Liver (tissue), 9 donors: ENCODE measurements around the gene TNXB. TPM values are rescaled to one million over a fixed set of nuclear protein-coding genes. Genes with fewer than 3 reads are reported as not detected.

Experiments used
- DNase-seq: peaks from one replicate; pipeline ENCODE4 v3.0.0-alpha.2; 2017; ENCODE audit warnings: low spot score
- H3K27ac ChIP-seq, 2 donors: one replicate each; pipeline ENCODE4 v1.7.0; 2013; ENCODE audit warnings: inconsistent platforms in 2 of 2, low read length in 2 of 2, control low read depth in 1 of 2, low read depth in 1 of 2, mild to moderate bottlenecking in 1 of 2
- H3K27me3 ChIP-seq, 4 donors: one replicate each; pipeline versions ENCODE4 v1.6.1 to v1.7.0; 2013; ENCODE audit warnings: low read length in 3 of 4, inconsistent platforms in 1 of 4, mild to moderate bottlenecking in 1 of 4, moderate library complexity in 1 of 4; ENCODE audit not compliant: control insufficient read depth in 4 of 4, insufficient read depth in 4 of 4
- H3K36me3 ChIP-seq, 4 donors: one replicate each; pipeline versions ENCODE4 v1.6.1 to v1.7.0; 2013; ENCODE audit warnings: low read length in 3 of 4, mild to moderate bottlenecking in 3 of 4, low read depth in 1 of 4, moderate library complexity in 1 of 4; ENCODE audit not compliant: control insufficient read depth in 4 of 4, insufficient read depth in 3 of 4
- H3K4me1 ChIP-seq, 4 donors: one replicate each; pipeline versions ENCODE4 v1.6.1 to v1.7.0; 2013; ENCODE audit warnings: low read length in 3 of 4, mild to moderate bottlenecking in 3 of 4, moderate library complexity in 1 of 4; ENCODE audit not compliant: control insufficient read depth in 4 of 4, insufficient read depth in 4 of 4
- H3K4me3 ChIP-seq, 3 donors: one replicate each; pipeline versions ENCODE4 v1.6.1 to v1.7.0; 2013; ENCODE audit warnings: low read length in 3 of 3, control low read depth in 1 of 3, low read depth in 1 of 3, mild to moderate bottlenecking in 1 of 3
- H3K9ac ChIP-seq, 2 donors: one replicate each; pipeline ENCODE4 v1.7.0; 2013; ENCODE audit warnings: low read length in 2 of 2, mild to moderate bottlenecking in 2 of 2, moderate library complexity in 2 of 2, control low read depth in 1 of 2, low read depth in 1 of 2
- H3K9me3 ChIP-seq, 4 donors: one replicate each; pipeline versions ENCODE4 v1.6.1 to v1.7.0; 2013; ENCODE audit warnings: low read length in 3 of 4; ENCODE audit not compliant: control insufficient read depth in 4 of 4
- ATF3 ChIP-seq: IDR thresholded peaks from 2 replicates; pipeline ENCODE4 v1.6.1; 2016; ENCODE audit warnings: antibody characterized with exemption
- CTCF ChIP-seq: fragments of 150-350 bp; IDR thresholded peaks from 2 replicates; pipeline ENCODE4 v1.5.1; 2017; ENCODE audit warnings: improper control_type of control experiment, low read depth, low read length; ENCODE audit not compliant: missing input control
- EGR1 ChIP-seq, 2 donors: IDR thresholded peaks; 2 replicates each; pipeline ENCODE4 v1.6.1; 2016 to 2018; ENCODE audit warnings: antibody characterized with exemption in 2 of 2, low read depth in 2 of 2
- FOXA2 ChIP-seq: IDR thresholded peaks from 2 replicates; pipeline ENCODE4 v1.6.1; 2016; ENCODE audit warnings: antibody characterized with exemption
- GABPA ChIP-seq, 2 donors: IDR thresholded peaks in 1 of 2; conservative IDR thresholded peaks in 1 of 2; 2 replicates each; pipeline ENCODE4 v1.6.1; 2016; ENCODE audit warnings: antibody characterized with exemption in 2 of 2, mild to moderate bottlenecking in 1 of 2, moderate library complexity in 1 of 2
- HNF4A ChIP-seq, 2 donors: conservative IDR thresholded peaks; 2 replicates each; pipeline ENCODE4 v1.6.1; 2016; ENCODE audit warnings: antibody characterized with exemption in 2 of 2, mild to moderate bottlenecking in 2 of 2
- HNF4G ChIP-seq: IDR thresholded peaks from 2 replicates; pipeline ENCODE4 v1.6.1; 2016; ENCODE audit warnings: antibody characterized with exemption
- JUND ChIP-seq, 2 donors: IDR thresholded peaks; 2 replicates each; pipeline ENCODE4 v1.6.1; 2016; ENCODE audit warnings: antibody characterized with exemption in 2 of 2
- MAX ChIP-seq: IDR thresholded peaks from 2 replicates; pipeline ENCODE4 v1.6.1; 2016; ENCODE audit warnings: antibody characterized with exemption
- NR2F2 ChIP-seq: IDR thresholded peaks from 2 replicates; pipeline ENCODE4 v1.6.1; 2016; ENCODE audit warnings: antibody characterized with exemption
- REST ChIP-seq: IDR thresholded peaks from 2 replicates; pipeline ENCODE4 v1.6.1; 2016; ENCODE audit warnings: antibody characterized with exemption, mild to moderate bottlenecking
- RXRA ChIP-seq, 2 donors: IDR thresholded peaks; 2 replicates each; pipeline ENCODE4 v1.6.1; 2017 to 2018; ENCODE audit warnings: antibody characterized with exemption in 2 of 2, mild to moderate bottlenecking in 1 of 2
- SP1 ChIP-seq: IDR thresholded peaks from 2 replicates; pipeline ENCODE4 v1.6.1; 2018; ENCODE audit warnings: antibody characterized with exemption, mild to moderate bottlenecking
- TAF1 ChIP-seq: conservative IDR thresholded peaks from 2 replicates; pipeline ENCODE4 v1.6.1; 2016; ENCODE audit warnings: antibody characterized with exemption, mild to moderate bottlenecking
- YY1 ChIP-seq: IDR thresholded peaks from 2 replicates; pipeline ENCODE4 v1.6.1; 2016; ENCODE audit warnings: antibody characterized with exemption, mild to moderate bottlenecking
- ZBTB33 ChIP-seq: IDR thresholded peaks from 2 replicates; pipeline ENCODE4 v1.6.1; 2016; ENCODE audit warnings: antibody characterized with exemption
- WGBS: extraction: QIAGEN DNeasy Blood & Tissue Kit; methylation state at CpG from one replicate; pipeline ENCODE4 v1.1.7; 2013; 5-methylcytosine and 5-hydroxymethylcytosine counted together
- polyA plus RNA-seq, 2 donors: library from polyadenylated mRNA; stranded (reverse) in 1 of 2; unstranded in 1 of 2; fragments of 200-250 nt in 1 of 2; fragments of >200 nt in 1 of 2; fragmentation: Nextera tagmentation in 1 of 2; extraction: Ambion mirVana in 1 of 2; gene quantifications; one replicate each; pipeline versions ENCODE4 v1.2.1 to v1.2.3, GENCODE V29; 2013 to 2015
- total RNA-seq, 2 donors: library from RNA; depleted of rRNA; stranded (reverse); fragments of >200 nt; gene quantifications; one replicate each; pipeline ENCODE4 v1.2.3, GENCODE V29; 2014
- donor health status: healthy.
- donor health status: healthy.
- donor health status: healthy.
- donor health status: healthy.
- donor health status: healthy.

Gene TNXB
- total and polyA plus RNA-seq, 4 donors: 3.0 to 17.1 (median 5.6) TPM

GRCh38 chr6:32110632-32111031 lies 1.5 kb upstream of the TNXB start:
- TF ChIP-seq FOXA2: no peak
- TF ChIP-seq HNF4A (conservative IDR thresholded peaks at IDR 0.05): peak in 1 of 2 donors; percentile 36
- TF ChIP-seq RXRA (IDR thresholded peaks at IDR 0.05): peak in 1 of 2 donors; percentile 51
- peak; percentile 62 for TF ChIP-seq MAX
- no peak for TF ChIP-seq NR2F2
- peak; percentile 69 to 97 for TF ChIP-seq EGR1 (IDR thresholded peaks at IDR 0.05; ENCODE audit: low read depth in 2 of 2)
- Histone ChIP-seq H3K4me1 (peaks cover 3 to 14% (median 8%) of the 10 kb centered on the region in 4 donors), H3K4me3 (no peak overlapping the region), H3K27ac (no peak overlapping the region), H3K9me3 (no peaks in the 10 kb centered on the region), H3K9ac (no peak overlapping the region), H3K36me3 (peaks cover 0 to 2% (median under 1%) of the 10 kb centered on the region in 4 donors), H3K27me3 (peaks cover 0 to 2% (median 0%) of the 10 kb centered on the region in 4 donors)
- 30% methylated on average over 7 of the region's 7 CpGs for WGBS
- DNase-seq: no peak

GRCh38 chr6:32109765-32110160 lies 625 bp upstream of the TNXB start:
- Histone ChIP-seq H3K9ac (no peak overlapping the region), H3K9me3 (no peaks in the 10 kb centered on the region), H3K36me3 (no peaks in the 10 kb centered on the region), H3K4me3 (no peak overlapping the region), H3K4me1 (peaks cover 3 to 14% (median 8%) of the 10 kb centered on the region in 4 donors), H3K27me3 (peaks cover 0 to 2% (median 0%) of the 10 kb centered on the region in 4 donors), H3K27ac (no peak overlapping the region)
- 49% methylated on average over 6 of the region's 6 CpGs for WGBS
- no peak for TF ChIP-seq ATF3
- TF ChIP-seq YY1: no peak
- TF ChIP-seq GABPA (IDR thresholded peaks at IDR 0.05 in 1 of 2, conservative IDR thresholded peaks at IDR 0.05 in 1 of 2): no peak
- TF ChIP-seq REST: no peak
- no peak for DNase-seq

GRCh38 chr6:32108727-32109113 lies 418 bp downstream of the TNXB start:
- Histone ChIP-seq H3K9me3 (no peaks in the 10 kb centered on the region), H3K4me3 (peak overlapping the region in 1 of 3 donors; percentile 12), H3K27ac (peak overlapping the region; percentile 37 to 62), H3K4me1 (peaks cover 3 to 10% (median 6%) of the 10 kb centered on the region in 4 donors), H3K36me3 (no peaks in the 10 kb centered on the region), H3K9ac (no peak overlapping the region), H3K27me3 (peaks cover 0 to 2% (median 0%) of the 10 kb centered on the region in 4 donors)
- 45% methylated on average over 6 of the region's 6 CpGs for WGBS
- no peak for DNase-seq
- TF ChIP-seq SP1 (no peak), GABPA (IDR thresholded peaks at IDR 0.05 in 1 of 2, conservative IDR thresholded peaks at IDR 0.05 in 1 of 2) (no peak), TAF1 (no peak), JUND (IDR thresholded peaks at IDR 0.05) (no peak), EGR1 (IDR thresholded peaks at IDR 0.05; ENCODE audit: low read depth in 2 of 2) (no peak), NR2F2 (no peak), CTCF (no peak), MAX (no peak), HNF4G (no peak), RXRA (IDR thresholded peaks at IDR 0.05) (no peak), ZBTB33 (no peak), FOXA2 (no peak), HNF4A (conservative IDR thresholded peaks at IDR 0.05) (no peak)
